Measurements from ENCODE around the gene COX7A1.
"Not testable (repeated sequence)": the region's sequence is repeated elsewhere in the genome, so short reads cannot be mapped to it uniquely, and the experiment has no call there.

The COX7A1 gene

DNA sequence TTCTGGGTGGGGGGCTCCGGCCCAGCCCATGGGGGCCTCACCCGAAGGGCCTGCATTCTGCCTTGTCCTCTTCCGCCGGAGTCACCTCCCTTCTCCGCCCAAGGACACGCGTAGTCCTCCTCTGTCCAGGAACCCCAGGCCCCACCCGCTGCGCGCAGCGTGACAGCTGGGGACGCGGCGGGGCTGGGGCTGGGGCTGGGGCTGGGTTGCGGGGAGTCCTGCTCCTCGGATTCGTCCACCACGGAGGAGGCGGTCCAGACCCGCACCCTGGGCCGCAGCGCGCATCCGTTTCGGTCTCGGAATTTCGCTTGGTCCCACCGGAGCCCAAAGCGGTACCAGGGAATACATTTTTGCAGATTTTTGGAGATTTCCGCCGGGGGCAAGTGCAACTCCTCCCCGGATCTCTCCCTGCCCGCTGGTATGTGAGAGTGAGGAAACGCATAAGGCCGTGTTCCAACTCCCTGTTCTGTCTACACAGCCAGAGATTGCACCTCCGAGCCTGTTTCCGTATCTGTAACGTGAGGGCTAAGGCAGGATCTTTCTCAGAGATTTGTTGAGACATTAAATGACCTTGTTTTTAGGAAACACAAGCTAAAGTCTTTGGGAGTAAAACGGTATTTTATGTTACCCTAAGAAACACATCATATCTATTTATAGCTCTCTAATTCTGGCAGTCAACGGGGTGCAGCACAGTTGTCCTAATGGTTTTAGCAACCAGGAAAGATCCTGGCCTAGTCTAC is at the start of gene COX7A1:
Gene COX7A1, minus strand, starts transcription at position 96 of the 740 bp plus-strand sequence. Its CDS starts 40 bp downstream, at position 56.
- Histone ChIP-seq H3K4me3 (peak within 1 kb of the TSS; percentile 90), H3K27ac (peak within 1 kb of the TSS; percentile 96 to 99)
- DNase-seq (ENCODE audit: low spot score), result peak; percentile 91
- no peak for TF ChIP-seq CTCF (IDR thresholded peaks at IDR 0.05)

DNA sequence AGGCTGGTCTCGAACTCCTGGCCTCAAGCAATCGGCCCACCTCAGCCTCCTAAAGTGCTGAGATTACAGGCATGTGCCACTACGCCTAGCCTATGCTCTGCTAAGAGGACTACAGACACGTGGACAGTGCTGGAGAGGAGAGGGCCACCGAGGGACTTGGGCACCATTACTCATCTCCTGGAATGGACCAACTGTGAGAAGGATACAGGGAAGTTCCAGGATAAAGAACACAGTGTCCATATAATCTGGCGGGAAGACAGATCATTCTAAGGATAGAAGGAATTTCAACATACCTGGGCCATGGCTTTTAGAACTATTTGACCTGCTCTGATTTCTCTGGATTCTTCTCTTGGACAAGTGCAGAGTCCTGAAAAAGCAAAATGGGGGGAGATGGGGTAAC is 49.4 kb upstream of the COX7A1 start:
- TF ChIP-seq CTCF (IDR thresholded peaks at IDR 0.05), result no peak
- H3K27ac ChIP-seq, result no peak overlapping the region
- no peak overlapping the region for H3K4me3 ChIP-seq
- no peak for DNase-seq (ENCODE audit: low spot score)

GRCh38 chr19:36198119-36198518 is 45.9 kb upstream of the COX7A1 start:
- Histone ChIP-seq H3K4me3 (no peak overlapping the region), H3K27ac (no peak overlapping the region)
- no peak for TF ChIP-seq CTCF (IDR thresholded peaks at IDR 0.05)
- no peak for DNase-seq (ENCODE audit: low spot score)

DNA sequence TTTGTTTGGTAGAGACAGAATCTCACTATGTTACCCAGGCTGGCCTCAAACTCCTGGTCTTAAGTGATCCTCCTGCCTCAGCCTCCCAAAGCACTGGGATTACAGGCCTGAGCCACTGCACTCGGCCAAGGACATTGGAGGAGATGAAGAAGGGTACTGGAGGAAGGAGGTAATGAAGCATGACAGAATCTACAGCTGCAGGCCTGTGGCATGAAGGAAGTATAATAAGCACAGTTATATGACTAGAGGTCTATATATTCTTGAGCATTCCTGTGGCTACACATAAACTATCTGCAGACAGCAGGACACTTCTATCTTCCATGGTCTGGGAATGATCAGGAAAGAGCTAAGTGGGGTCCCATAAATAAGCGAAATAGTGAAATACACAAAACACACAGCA is 44.0 kb upstream of the COX7A1 start:
- DNase-seq (ENCODE audit: low spot score), result no peak
- TF ChIP-seq CTCF (IDR thresholded peaks at IDR 0.05), result no peak
- no peak overlapping the region for H3K4me3 ChIP-seq
- H3K27ac ChIP-seq, result no peak overlapping the region

DNA sequence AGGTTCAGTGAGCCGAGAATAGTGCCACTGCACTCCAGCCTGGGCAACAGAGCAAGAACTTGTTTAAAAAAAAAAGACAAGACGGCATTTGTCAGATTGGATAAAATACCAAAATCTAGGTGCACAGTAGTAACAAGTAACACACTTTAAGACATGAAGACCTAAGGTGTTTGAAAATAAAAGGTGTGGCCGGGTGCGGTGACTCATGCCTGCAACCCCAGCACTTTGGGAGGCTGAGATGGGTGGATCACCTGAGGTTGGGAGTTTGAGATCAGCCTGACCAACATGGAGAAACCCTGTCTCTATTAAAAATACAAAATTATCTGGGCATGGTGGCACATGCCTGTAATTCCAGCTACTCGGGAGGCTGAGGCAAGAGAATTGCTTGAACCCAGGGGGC is 34.5 kb upstream of the COX7A1 start:
- DNase-seq (ENCODE audit: low spot score); H3K27ac ChIP-seq; H3K4me3 ChIP-seq: not testable (repeated sequence)

DNA sequence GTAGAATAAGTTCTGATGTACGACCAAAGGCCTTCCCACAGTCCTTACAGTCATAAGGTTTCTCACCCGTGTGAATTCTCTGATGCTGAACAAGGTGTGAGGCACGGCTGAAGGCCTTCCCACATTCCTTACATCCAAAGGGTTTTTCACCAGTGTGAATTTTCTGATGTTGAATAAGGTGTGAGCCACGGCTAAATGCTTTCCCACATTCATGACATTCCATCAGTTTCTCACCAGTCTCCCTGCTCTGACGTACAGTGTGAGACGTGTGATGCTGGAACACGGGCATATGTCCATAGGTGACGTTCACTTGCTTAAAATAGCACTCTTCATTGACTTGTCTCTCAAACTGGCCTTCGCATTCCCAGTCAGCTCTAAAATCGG is 31.0 kb upstream of the COX7A1 start:
- Histone ChIP-seq H3K4me3 (no peak overlapping the region), H3K27ac (no peak overlapping the region)
- TF ChIP-seq CTCF (IDR thresholded peaks at IDR 0.05), result no peak
- DNase-seq (ENCODE audit: low spot score), result no peak

DNA sequence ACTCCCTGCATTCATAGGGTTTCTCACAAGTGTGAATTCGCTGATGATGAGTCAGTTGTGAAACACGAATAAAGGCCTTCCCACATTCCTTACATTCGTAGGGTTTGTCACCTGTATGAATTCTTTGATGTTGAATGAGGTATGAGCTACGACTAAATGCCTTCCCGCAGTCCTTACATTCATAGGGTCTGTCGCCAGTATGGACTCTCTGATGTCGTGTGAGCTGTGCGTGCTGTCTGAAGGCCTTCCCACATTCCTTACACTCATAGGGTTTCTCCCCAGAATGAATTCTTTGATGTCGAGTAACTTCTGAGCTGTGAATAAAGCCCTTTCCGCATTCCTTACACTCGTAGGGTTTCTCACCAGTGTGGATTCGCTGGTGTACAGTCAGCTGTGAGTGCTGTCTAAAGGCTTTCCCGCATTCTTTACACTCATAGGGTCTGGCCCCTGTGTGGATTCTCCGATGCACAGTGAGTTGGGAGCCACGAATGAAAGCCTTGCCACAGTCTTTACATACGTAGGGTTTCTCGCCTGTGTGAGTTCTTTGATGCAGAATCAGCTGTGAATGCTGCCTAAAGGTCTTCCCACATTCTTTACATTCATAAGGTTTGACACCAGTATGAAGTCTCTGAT is 30.5 kb upstream of the COX7A1 start:
- no peak overlapping the region for H3K4me3 ChIP-seq
- DNase-seq (ENCODE audit: low spot score), result no peak
- H3K27ac ChIP-seq, result no peak overlapping the region
- TF ChIP-seq CTCF (IDR thresholded peaks at IDR 0.05), result no peak

- not testable (repeated sequence) for H3K4me3 ChIP-seq; DNase-seq (ENCODE audit: low spot score); H3K27ac ChIP-seq
These were observed 26.8 kb upstream of the COX7A1 start for GRCh38 chr19:36179077-36179476.

DNA sequence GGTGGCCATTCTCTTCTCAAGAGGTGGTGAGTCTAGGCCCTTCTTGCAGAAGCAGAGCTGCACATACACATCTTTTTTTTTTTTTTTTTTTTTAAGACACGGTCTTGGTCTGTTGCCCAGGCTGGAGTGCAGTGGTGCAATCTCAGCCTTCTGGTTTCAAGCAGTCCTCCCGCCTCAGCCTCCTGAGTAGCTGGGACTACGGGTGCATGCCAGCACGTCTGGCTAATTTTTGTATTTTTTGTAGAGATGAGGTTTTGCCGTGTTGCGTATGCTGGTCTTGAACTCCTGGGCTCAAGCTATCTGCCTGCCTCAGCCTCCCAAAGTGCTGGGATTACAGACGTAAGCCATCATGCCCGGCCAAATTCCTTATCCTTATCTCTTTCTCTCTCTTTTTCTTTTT is 21.6 kb upstream of the COX7A1 start:
- H3K4me3 ChIP-seq; DNase-seq (ENCODE audit: low spot score); H3K27ac ChIP-seq: not testable (repeated sequence)
